ENCODE results near the gene PHACTR3.

PHACTR3 gene

GRCh38 chr20:59697068-59697467 lies 92.7 kb downstream of the PHACTR3 start:
- no peaks in the 10 kb centered on the region for H3K9me3 ChIP-seq
- no peak for DNase-seq
- no peaks in the 10 kb centered on the region for H3K36me3 ChIP-seq
- H3K4me3 ChIP-seq, result no peak overlapping the region
- intact Hi-C loops (cut with DNase I; ENCODE audit: low total_unique reads), result no loop called here
- no peak for TF ChIP-seq CTCF (IDR thresholded peaks at IDR 0.05)
- no peaks in the 10 kb centered on the region for H3K27me3 ChIP-seq
- H3K4me1 ChIP-seq, result no peaks in the 10 kb centered on the region
- H3K27ac ChIP-seq, result no peak overlapping the region

GRCh38 chr20:59698598-59698997 lies 94.3 kb downstream of the PHACTR3 start:
- intact Hi-C loops (cut with DNase I; ENCODE audit: low total_unique reads), result no loop called here

GRCh38 chr20:59701236-59701635 lies 96.9 kb downstream of the PHACTR3 start:
- Histone ChIP-seq H3K4me1 (no peaks in the 10 kb centered on the region), H3K4me3 (no peak overlapping the region), H3K27ac (no peak overlapping the region), H3K9me3 (no peaks in the 10 kb centered on the region), H3K36me3 (no peaks in the 10 kb centered on the region), H3K27me3 (no peaks in the 10 kb centered on the region)
- TF ChIP-seq CTCF (IDR thresholded peaks at IDR 0.05), result no peak
- intact Hi-C loops (cut with DNase I; ENCODE audit: low total_unique reads), result no loop called here
- no peak for DNase-seq

More at GRCh38 chr20:59698598-59698997, 94.3 kb downstream of the PHACTR3 start:
- H3K4me3 ChIP-seq, result no peak overlapping the region
- no peaks in the 10 kb centered on the region for H3K36me3 ChIP-seq
- H3K27ac ChIP-seq, result no peak overlapping the region
- no peak for DNase-seq
- H3K9me3 ChIP-seq, result no peaks in the 10 kb centered on the region
- no peaks in the 10 kb centered on the region for H3K27me3 ChIP-seq
- no peak for TF ChIP-seq CTCF (IDR thresholded peaks at IDR 0.05)
- no peaks in the 10 kb centered on the region for H3K4me1 ChIP-seq

GRCh38 chr20:59703046-59703445 lies 98.7 kb downstream of the PHACTR3 start:
- H3K9me3 ChIP-seq, result no peaks in the 10 kb centered on the region

GRCh38 chr20:59705651-59706399 lies 101.5 kb downstream of the PHACTR3 start:
- no peak for DNase-seq
- TF ChIP-seq CTCF (IDR thresholded peaks at IDR 0.05), result no peak
- intact Hi-C loops (cut with DNase I; ENCODE audit: low total_unique reads), result no loop called here
- no peaks in the 10 kb centered on the region for H3K27me3 ChIP-seq
- H3K4me3 ChIP-seq, result no peak overlapping the region
- H3K4me1 ChIP-seq, result no peaks in the 10 kb centered on the region
- H3K27ac ChIP-seq, result no peak overlapping the region
- no peaks in the 10 kb centered on the region for H3K36me3 ChIP-seq
- no peaks in the 10 kb centered on the region for H3K9me3 ChIP-seq

More at GRCh38 chr20:59703046-59703445, 98.7 kb downstream of the PHACTR3 start:
- Histone ChIP-seq H3K27ac (no peak overlapping the region), H3K36me3 (no peaks in the 10 kb centered on the region), H3K4me3 (no peak overlapping the region), H3K27me3 (no peaks in the 10 kb centered on the region), H3K4me1 (no peaks in the 10 kb centered on the region)
- intact Hi-C loops (cut with DNase I; ENCODE audit: low total_unique reads), result no loop called here
- DNase-seq, result no peak
- TF ChIP-seq CTCF (IDR thresholded peaks at IDR 0.05), result no peak

GRCh38 chr20:59706400-59706693 lies 102.0 kb downstream of the PHACTR3 start:
- no peak overlapping the region for H3K4me3 ChIP-seq

More at GRCh38 chr20:59706400-59706693, 102.0 kb downstream of the PHACTR3 start:
- Histone ChIP-seq H3K27ac (no peak overlapping the region), H3K27me3 (no peaks in the 10 kb centered on the region), H3K4me1 (no peaks in the 10 kb centered on the region), H3K9me3 (no peaks in the 10 kb centered on the region), H3K36me3 (no peaks in the 10 kb centered on the region)
- DNase-seq, result no peak
- TF ChIP-seq CTCF (IDR thresholded peaks at IDR 0.05), result no peak
- intact Hi-C loops (cut with DNase I; ENCODE audit: low total_unique reads), result no loop called here

Measured in tibial artery (tissue), 4 donors.